ENCODE data around the gene UPF1. TPM values are rescaled to one million over a fixed set of nuclear protein-coding genes. Genes with fewer than 3 reads are reported as not detected.

Gene UPF1
- total and polyA plus RNA-seq, 11 donors: 27.5 to 84.4 (median 38.3) TPM

- no peaks in the 10 kb centered on the region for H3K9me3 ChIP-seq
- no peak for DNase-seq
- no peak for TF ChIP-seq POLR2A (IDR thresholded peaks at IDR 0.05)
- TF ChIP-seq, protein P1, sequence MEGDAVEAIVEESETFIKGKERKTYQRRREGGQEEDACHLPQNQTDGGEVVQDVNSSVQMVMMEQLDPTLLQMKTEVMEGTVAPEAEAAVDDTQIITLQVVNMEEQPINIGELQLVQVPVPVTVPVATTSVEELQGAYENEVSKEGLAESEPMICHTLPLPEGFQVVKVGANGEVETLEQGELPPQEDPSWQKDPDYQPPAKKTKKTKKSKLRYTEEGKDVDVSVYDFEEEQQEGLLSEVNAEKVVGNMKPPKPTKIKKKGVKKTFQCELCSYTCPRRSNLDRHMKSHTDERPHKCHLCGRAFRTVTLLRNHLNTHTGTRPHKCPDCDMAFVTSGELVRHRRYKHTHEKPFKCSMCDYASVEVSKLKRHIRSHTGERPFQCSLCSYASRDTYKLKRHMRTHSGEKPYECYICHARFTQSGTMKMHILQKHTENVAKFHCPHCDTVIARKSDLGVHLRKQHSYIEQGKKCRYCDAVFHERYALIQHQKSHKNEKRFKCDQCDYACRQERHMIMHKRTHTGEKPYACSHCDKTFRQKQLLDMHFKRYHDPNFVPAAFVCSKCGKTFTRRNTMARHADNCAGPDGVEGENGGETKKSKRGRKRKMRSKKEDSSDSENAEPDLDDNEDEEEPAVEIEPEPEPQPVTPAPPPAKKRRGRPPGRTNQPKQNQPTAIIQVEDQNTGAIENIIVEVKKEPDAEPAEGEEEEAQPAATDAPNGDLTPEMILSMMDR (IDR thresholded peaks at IDR 0.05): no peak
- H3K36me3 ChIP-seq: no peaks in the 10 kb centered on the region
- H3K4me3 ChIP-seq: no peak overlapping the region
- peaks cover 0 to 8% (median 0%) of the 10 kb centered on the region in 12 donors for H3K4me1 ChIP-seq
- peaks cover 6 to 55% (median 20%) of the 10 kb centered on the region in 9 donors for H3K27me3 ChIP-seq
- no peak overlapping the region for H3K27ac ChIP-seq
- ATAC-seq: no peak
- intact Hi-C loops (cut with DNase I): no loop called here
Observed at GRCh38 chr19:18800079-18800478, 31.7 kb upstream of the UPF1 start.

DNA sequence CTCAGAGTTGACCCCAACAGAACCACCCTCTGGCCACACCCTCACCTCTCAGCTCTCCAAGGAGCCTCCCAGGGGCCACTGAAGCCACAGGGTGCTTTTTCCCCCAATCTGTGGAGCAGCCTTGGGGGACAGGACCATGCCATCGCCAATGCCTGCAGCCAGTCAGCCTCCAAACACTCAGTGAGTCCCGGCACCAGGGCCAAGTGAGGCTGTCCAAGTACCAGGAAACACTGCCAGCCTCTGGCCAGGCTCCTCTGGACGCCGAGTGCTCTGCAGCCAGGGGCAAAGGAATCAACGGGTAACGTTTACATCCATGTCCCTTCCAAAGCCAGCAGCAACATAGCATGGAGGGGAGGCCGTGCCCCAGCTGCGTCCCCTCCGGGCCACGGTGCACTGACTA, 31.1 kb upstream of the UPF1 start:
- Histone ChIP-seq H3K27me3 (peaks cover 6 to 49% (median 20%) of the 10 kb centered on the region in 9 donors), H3K27ac (no peak overlapping the region), H3K36me3 (no peaks in the 10 kb centered on the region), H3K4me3 (no peak overlapping the region), H3K4me1 (peaks cover 0 to 4% (median 0%) of the 10 kb centered on the region in 12 donors), H3K9me3 (no peaks in the 10 kb centered on the region)
- WGBS, 4 donors: 75 to 79% (median 76%) methylated on average over 5 to 10 of the region's 10 CpGs
- no peak for TF ChIP-seq POLR2A (IDR thresholded peaks at IDR 0.05)
- TF ChIP-seq, protein P1 (IDR thresholded peaks at IDR 0.05): no peak
- DNase-seq (no peak), ATAC-seq (no peak)
- intact Hi-C loops (cut with DNase I): no loop called here

GRCh38 chr19:18802354-18802753, 29.4 kb upstream of the UPF1 start:
- 58 to 70% (median 68%) methylated on average over 11 of the region's 11 CpGs for WGBS, 4 donors
- H3K9me3 ChIP-seq: no peaks in the 10 kb centered on the region
- no peak overlapping the region for H3K27ac ChIP-seq
- H3K36me3 ChIP-seq: no peaks in the 10 kb centered on the region
- H3K27me3 ChIP-seq: peaks cover 5 to 32% (median 11%) of the 10 kb centered on the region in 9 donors
- no peak overlapping the region for H3K4me3 ChIP-seq
- no peak for DNase-seq
- TF ChIP-seq, protein P1 (IDR thresholded peaks at IDR 0.05): no peak
- TF ChIP-seq POLR2A (IDR thresholded peaks at IDR 0.05): no peak
- no peak for ATAC-seq
- intact Hi-C loops (cut with DNase I): no loop called here
- no peaks in the 10 kb centered on the region for H3K4me1 ChIP-seq

GRCh38 chr19:18803550-18804138, 28.1 kb upstream of the UPF1 start:
- 84 to 91% (median 90%) methylated on average over 4 to 5 of the region's 5 CpGs for WGBS, 4 donors
- ATAC-seq: no peak
- no peak for DNase-seq
- H3K4me3 ChIP-seq: no peak overlapping the region
- H3K36me3 ChIP-seq: no peaks in the 10 kb centered on the region
- H3K27ac ChIP-seq: no peak overlapping the region
- H3K9me3 ChIP-seq: no peaks in the 10 kb centered on the region
- H3K27me3 ChIP-seq: peaks cover 0 to 19% (median 8%) of the 10 kb centered on the region in 9 donors
- intact Hi-C loops (cut with DNase I): no loop called here
- TF ChIP-seq POLR2A (IDR thresholded peaks at IDR 0.05): no peak
- TF ChIP-seq, protein P1 (IDR thresholded peaks at IDR 0.05): no peak
- H3K4me1 ChIP-seq: peaks cover 0 to under 1% (median 0%) of the 10 kb centered on the region in 12 donors

All from heart left ventricle (tissue), 16 donors.